ENCODE data around the gene FYTTD1.

FYTTD1 gene

GRCh38 chr3:197737319-197737649, 12.4 kb upstream of the FYTTD1 start:
- DNase-seq (ENCODE audit: low read depth in 2 of 2): no peak

- DNase-seq (ENCODE audit: low read depth in 2 of 2): no peak
These were observed 11.8 kb upstream of the FYTTD1 start for GRCh38 chr3:197737749-197738462.

- DNase-seq (ENCODE audit: low read depth in 2 of 2): no peak
These were observed 6.9 kb upstream of the FYTTD1 start for GRCh38 chr3:197742787-197743186.

GRCh38 chr3:197746209-197746608, 3.5 kb upstream of the FYTTD1 start:
- no peak for DNase-seq (ENCODE audit: low read depth in 2 of 2)

GRCh38 chr3:197746801-197747237, 2.9 kb upstream of the FYTTD1 start:
- no peak for DNase-seq (ENCODE audit: low read depth in 2 of 2)

- DNase-seq (ENCODE audit: low read depth in 2 of 2): no peak
These were observed 927 bp upstream of the FYTTD1 start for GRCh38 chr3:197748597-197749314.

GRCh38 chr3:197749315-197749600, 425 bp upstream of the FYTTD1 start:
- peak in 1 of 2 donors; percentile 42 for DNase-seq (ENCODE audit: low read depth in 2 of 2)

- DNase-seq (ENCODE audit: low read depth in 2 of 2): peak in 1 of 2 donors; percentile 37
These were observed 731 bp downstream of the FYTTD1 start for GRCh38 chr3:197750396-197750831.

- DNase-seq (ENCODE audit: low read depth in 2 of 2): peak in 1 of 2 donors; percentile 21
These were observed 1.4 kb downstream of the FYTTD1 start for GRCh38 chr3:197750858-197751737.

GRCh38 chr3:197752107-197752506, 2.4 kb downstream of the FYTTD1 start:
- no peak for DNase-seq (ENCODE audit: low read depth in 2 of 2)

- DNase-seq (ENCODE audit: low read depth in 2 of 2): no peak
These were observed 3.6 kb downstream of the FYTTD1 start for GRCh38 chr3:197753263-197753662.

- no peak for DNase-seq (ENCODE audit: low read depth in 2 of 2)
These were observed 7.0 kb downstream of the FYTTD1 start for GRCh38 chr3:197756704-197757103.

GRCh38 chr3:197758512-197758911, 8.8 kb downstream of the FYTTD1 start:
- DNase-seq (ENCODE audit: low read depth in 2 of 2): no peak

- no peak for DNase-seq (ENCODE audit: low read depth in 2 of 2)
These were observed 12.1 kb downstream of the FYTTD1 start for GRCh38 chr3:197761784-197762183.

GRCh38 chr3:197775317-197775716, 25.6 kb downstream of the FYTTD1 start:
- no peak for DNase-seq (ENCODE audit: low read depth in 2 of 2)

GRCh38 chr3:197782230-197782629, 32.5 kb downstream of the FYTTD1 start:
- no peak for DNase-seq (ENCODE audit: low read depth in 2 of 2)

GRCh38 chr3:197784019-197784585, 34.4 kb downstream of the FYTTD1 start:
- no peak for DNase-seq (ENCODE audit: low read depth in 2 of 2)

GRCh38 chr3:197787412-197787811, 37.7 kb downstream of the FYTTD1 start:
- DNase-seq (ENCODE audit: low read depth in 2 of 2): no peak

GRCh38 chr3:197789309-197789708, 39.6 kb downstream of the FYTTD1 start:
- DNase-seq (ENCODE audit: low read depth in 2 of 2): no peak

GRCh38 chr3:197790033-197790432, 40.4 kb downstream of the FYTTD1 start:
- DNase-seq (ENCODE audit: low read depth in 2 of 2): no peak

GRCh38 chr3:197791113-197791891, 41.6 kb downstream of the FYTTD1 start, which contains the start of gene LRCH3:
LRCH3 (plus strand) TSS chr3:197791254; CDS start chr3:197791279, 25 bp downstream.
- peak; percentile 56 to 78 for DNase-seq (ENCODE audit: low read depth in 2 of 2)

Measured in stimulated activated CD8-positive, alpha-beta memory T cell treated with anti-CD3 and anti-CD28 coated beads, Interleukin-7, amount 100 ng/mL, for 4 hours (primary cell).